ENCODE measurements around the gene IFIT3. TPM values are rescaled to one million over a fixed set of nuclear protein-coding genes. Genes with fewer than 3 reads are reported as not detected.

Gene IFIT3
- total and polyA plus RNA-seq, 2 donors from 2014 or later = 14.7 to 20.1 TPM

DNA sequence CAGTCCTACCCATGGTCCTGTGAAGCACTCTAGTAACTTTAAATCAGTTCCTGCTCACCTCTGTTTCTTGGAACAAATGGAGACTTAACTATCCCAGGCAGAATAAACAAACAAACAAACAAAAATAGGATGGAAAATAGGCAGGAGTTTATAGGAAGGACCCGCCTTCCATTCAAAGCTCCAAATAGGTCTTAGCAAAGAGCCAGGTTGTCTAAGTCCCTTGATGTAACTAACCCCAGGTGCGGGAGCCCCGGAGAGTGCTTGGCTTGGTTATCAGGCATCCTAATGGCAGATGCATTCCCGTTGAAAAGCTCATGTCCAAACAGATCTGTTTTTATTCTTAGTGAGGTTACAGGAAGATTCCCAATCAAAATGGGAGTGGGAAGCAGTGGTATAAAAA is 23.8 kb upstream of the IFIT3 start:
- no peak for DNase-seq
- Histone ChIP-seq H3K36me3 (ENCODE audit: control insufficient read depth in 2 of 3, insufficient read depth in 3 of 3, low read length in 3 of 3) (peaks cover 0 to 12% (median 11%) of the 10 kb centered on the region in 3 donors), H3K27ac (ENCODE audit: low read depth in 2 of 2, low read length in 2 of 2) (peak overlapping the region in 1 of 2 donors; percentile 32), H3K27me3 (ENCODE audit: control insufficient read depth, insufficient read depth, low read length) (no peaks in the 10 kb centered on the region), H3K4me1 (ENCODE audit: control insufficient read depth in 2 of 3, insufficient read depth in 2 of 3, low read depth in 1 of 3, low read length in 3 of 3) (peaks cover 4 to 18% (median 12%) of the 10 kb centered on the region in 3 donors), H3K9ac (ENCODE audit: low read length in 3 of 3) (peak overlapping the region in 1 of 3 donors; percentile 20), H3K9me3 (ENCODE audit: control insufficient read depth in 2 of 3, insufficient read depth in 1 of 3, low read length in 3 of 3) (no peaks in the 10 kb centered on the region), H3K4me3 (ENCODE audit: low read length in 3 of 3) (peak overlapping the region in 2 of 3 donors; percentile 69 to 89)
- intact Hi-C loops (cut with DNase I) = no loop called here
- no peak for TF ChIP-seq CTCF (IDR thresholded peaks at IDR 0.05; ENCODE audit: borderline replicate concordance, extremely low read depth, insufficient read depth)
- no peak for FAIRE-seq

DNA sequence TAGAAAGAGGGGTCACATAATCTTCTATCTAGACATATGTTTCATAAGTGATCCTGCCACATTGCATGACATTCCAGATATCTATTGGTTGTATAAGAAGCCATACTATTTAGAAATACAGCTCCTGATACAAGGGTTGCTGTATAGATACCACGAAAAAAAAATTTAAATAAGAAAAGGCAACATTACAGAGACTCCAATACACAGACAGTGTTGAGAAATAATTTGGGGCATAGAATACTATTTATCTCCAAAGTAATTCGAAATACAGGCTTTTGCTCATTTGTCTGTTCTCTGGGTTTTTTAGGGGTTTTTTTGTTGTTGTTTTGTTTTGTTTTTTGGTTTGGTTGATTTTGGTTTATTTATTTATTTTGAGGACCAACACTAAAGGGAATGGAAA is 23.4 kb upstream of the IFIT3 start:
- Histone ChIP-seq H3K27ac (ENCODE audit: low read depth in 2 of 2, low read length in 2 of 2) (no peak overlapping the region), H3K9me3 (ENCODE audit: control insufficient read depth in 2 of 3, insufficient read depth in 1 of 3, low read length in 3 of 3) (no peaks in the 10 kb centered on the region), H3K4me3 (ENCODE audit: low read length in 3 of 3) (peak overlapping the region in 1 of 3 donors; percentile 89), H3K9ac (ENCODE audit: low read length in 3 of 3) (peak overlapping the region in 1 of 3 donors; percentile 20), H3K27me3 (ENCODE audit: control insufficient read depth, insufficient read depth, low read length) (no peaks in the 10 kb centered on the region), H3K4me1 (ENCODE audit: control insufficient read depth in 2 of 3, insufficient read depth in 2 of 3, low read depth in 1 of 3, low read length in 3 of 3) (peaks cover 4 to 18% (median 12%) of the 10 kb centered on the region in 3 donors), H3K36me3 (ENCODE audit: control insufficient read depth in 2 of 3, insufficient read depth in 3 of 3, low read length in 3 of 3) (peaks cover 0 to 12% (median 11%) of the 10 kb centered on the region in 3 donors)
- DNase-seq = no peak
- intact Hi-C loops (cut with DNase I) = no loop called here
- FAIRE-seq = no peak
- TF ChIP-seq CTCF (IDR thresholded peaks at IDR 0.05; ENCODE audit: borderline replicate concordance, extremely low read depth, insufficient read depth) = no peak

GRCh38 chr10:89304925-89305324 is 22.9 kb upstream of the IFIT3 start:
- FAIRE-seq (no peak), DNase-seq (no peak)
- Histone ChIP-seq H3K9ac (ENCODE audit: low read length in 3 of 3) (no peak overlapping the region), H3K4me1 (ENCODE audit: control insufficient read depth in 2 of 3, insufficient read depth in 2 of 3, low read depth in 1 of 3, low read length in 3 of 3) (peaks cover 4 to 18% (median 12%) of the 10 kb centered on the region in 3 donors), H3K9me3 (ENCODE audit: control insufficient read depth in 2 of 3, insufficient read depth in 1 of 3, low read length in 3 of 3) (no peaks in the 10 kb centered on the region), H3K36me3 (ENCODE audit: control insufficient read depth in 2 of 3, insufficient read depth in 3 of 3, low read length in 3 of 3) (peaks cover 0 to 12% (median 11%) of the 10 kb centered on the region in 3 donors), H3K27me3 (ENCODE audit: control insufficient read depth, insufficient read depth, low read length) (no peaks in the 10 kb centered on the region), H3K27ac (ENCODE audit: low read depth in 2 of 2, low read length in 2 of 2) (no peak overlapping the region), H3K4me3 (ENCODE audit: low read length in 3 of 3) (no peak overlapping the region)
- intact Hi-C loops (cut with DNase I) = no loop called here
- TF ChIP-seq CTCF (IDR thresholded peaks at IDR 0.05; ENCODE audit: borderline replicate concordance, extremely low read depth, insufficient read depth) = no peak

Data from kidney (tissue), 14 donors.